ENCODE results near the gene PLEKHM3. TPM values are rescaled to one million over a fixed set of nuclear protein-coding genes. Genes with fewer than 3 reads are reported as not detected.
A peak's percentile ranks its signal among the peaks of the same experiment; 100 is the strongest.

The PLEKHM3 gene
- total and polyA plus RNA-seq, 2 of the 13 experiments (the other 11 are each of a cell fraction or from before 2014, with no cell fraction given) = 4.5 to 4.7 TPM

GRCh38 chr2:208033701-208034502 is 8.6 kb upstream of the PLEKHM3 start (continued):
- TF ChIP-seq TEF (CRISPR knock-in tag; IDR thresholded peaks at IDR 0.05) (no peak), SUZ12 (IDR thresholded peaks at IDR 0.05; ENCODE audit: low read depth, low read length) (no peak), KLF6 (CRISPR knock-in tag; IDR thresholded peaks at IDR 0.05) (no peak; the same call in 1 of the 2 replicates), TFE3 (CRISPR knock-in tag; IDR thresholded peaks at IDR 0.05) (no peak), PAXIP1 (CRISPR knock-in tag; conservative IDR thresholded peaks at IDR 0.05) (peak; percentile 84), ZBTB20 (CRISPR knock-in tag; IDR thresholded peaks at IDR 0.05; ENCODE audit: borderline replicate concordance, low read depth) (no peak), ZMAT3 (CRISPR knock-in tag; conservative IDR thresholded peaks at IDR 0.05) (no peak; the same call in 1 of the 2 replicates), SMAD1 (CRISPR knock-in tag; IDR thresholded peaks at IDR 0.05; ENCODE audit: borderline replicate concordance, low read depth) (no peak), NFYB (CRISPR knock-in tag; IDR thresholded peaks at IDR 0.05) (peak; percentile 72), ZNF878 (CRISPR knock-in tag; IDR thresholded peaks at IDR 0.05) (no peak), CEBPZ (IDR thresholded peaks at IDR 0.05; ENCODE audit: low read length) (no peak), MXD1 (CRISPR knock-in tag; IDR thresholded peaks at IDR 0.05) (no peak), REL (CRISPR knock-in tag; conservative IDR thresholded peaks at IDR 0.05) (no peak), ZBTB21 (CRISPR knock-in tag; IDR thresholded peaks at IDR 0.05) (no peak), FIP1L1 (IDR thresholded peaks at IDR 0.05; ENCODE audit: borderline replicate concordance, insufficient read depth, low read depth, low read length) (no peak), HNRNPLL (IDR thresholded peaks at IDR 0.05; ENCODE audit: low read depth, low read length, poor library complexity, severe bottlenecking) (no peak), CENPX (CRISPR knock-in tag; IDR thresholded peaks at IDR 0.05) (no peak), STAG1 (CRISPR knock-in tag; IDR thresholded peaks at IDR 0.05) (peak; percentile 99), RNF2 (conservative IDR thresholded peaks at IDR 0.05; ENCODE audit: low read depth) (no peak)

All from HepG2 (cell line).